Ureter (tissue), 1 donor: ENCODE measurements around the gene RHOD. TPM values are rescaled to one million over a fixed set of nuclear protein-coding genes. Genes with fewer than 3 reads are reported as not detected.

Experiments
- DNase-seq: peaks from one replicate; pipeline ENCODE4 v3.0.0-alpha.2; 2020; ENCODE audit warnings: low spot score
- total RNA-seq: library from RNA; stranded (reverse); gene quantifications from one replicate; pipeline ENCODE4 v1.2.4, GENCODE V29; 2023
- donor health status: DM: yes; HTN: yes; CAD: no.

Gene RHOD
- total RNA-seq, 1 donor from 2014 or later, result 15.2 TPM

DNA sequence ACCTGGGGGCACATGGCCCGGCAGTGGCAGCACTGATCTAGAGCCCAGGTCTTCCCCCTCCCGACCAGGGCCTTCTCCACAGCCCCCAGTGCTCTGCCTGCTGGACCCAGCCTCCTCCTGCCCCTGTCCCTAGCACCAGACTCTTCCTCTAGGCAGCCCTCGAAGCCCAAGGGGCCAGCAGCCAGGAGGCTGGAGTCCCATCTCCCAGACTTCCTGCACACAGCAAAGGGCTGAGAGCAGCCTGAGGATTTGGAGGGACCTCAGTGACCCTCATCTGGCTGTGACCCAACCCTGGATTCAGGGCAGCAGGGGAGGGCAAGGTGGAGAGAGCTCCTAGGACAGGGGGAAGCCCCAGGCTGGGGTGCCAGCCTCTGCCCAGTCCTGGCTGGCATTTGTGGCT lies 3.0 kb downstream of the RHOD start:
- no peak for DNase-seq

DNA sequence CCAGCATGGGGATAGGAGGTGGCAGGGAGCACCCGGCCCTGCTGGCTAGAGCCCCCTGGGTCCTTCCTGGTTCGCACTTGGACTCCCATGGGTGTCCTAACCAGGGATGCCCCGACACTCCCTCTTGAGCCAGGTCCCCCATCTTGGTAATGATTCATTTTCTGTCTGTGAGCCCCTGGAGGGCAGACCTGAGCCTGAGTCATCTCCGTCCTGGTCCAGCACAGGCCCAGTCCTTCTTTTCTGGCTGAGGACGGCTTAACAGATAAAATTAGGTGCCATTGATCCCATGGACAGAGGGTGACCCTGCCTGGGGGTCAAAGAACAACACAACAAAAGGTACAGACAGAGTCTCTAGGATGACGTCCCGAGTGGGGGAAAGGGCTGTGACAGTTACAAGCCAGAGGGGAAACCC lies 3.5 kb downstream of the RHOD start:
- DNase-seq, result no peak

GRCh38 chr11:67062526-67063373 lies 6.1 kb downstream of the RHOD start:
- DNase-seq, result no peak

DNA sequence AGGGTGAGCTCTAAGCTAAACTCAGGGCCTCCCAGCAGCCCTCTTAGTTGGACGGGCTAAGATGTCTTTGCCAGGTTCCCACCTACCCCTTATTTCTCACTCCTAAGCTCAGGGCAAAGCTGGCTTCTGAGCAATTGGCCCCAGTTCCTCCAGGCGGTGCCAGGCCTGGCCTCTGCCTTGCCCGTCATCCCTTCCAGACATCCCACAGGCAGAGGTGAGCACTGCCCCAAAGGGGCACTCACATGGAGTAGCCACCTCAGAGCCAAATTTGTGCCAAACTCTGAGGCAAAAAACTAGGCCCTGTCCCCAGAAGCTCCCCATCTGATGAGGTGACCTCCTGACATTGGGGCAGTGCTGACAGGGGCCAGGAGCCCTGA lies 9.7 kb downstream of the RHOD start:
- no peak for DNase-seq

DNA sequence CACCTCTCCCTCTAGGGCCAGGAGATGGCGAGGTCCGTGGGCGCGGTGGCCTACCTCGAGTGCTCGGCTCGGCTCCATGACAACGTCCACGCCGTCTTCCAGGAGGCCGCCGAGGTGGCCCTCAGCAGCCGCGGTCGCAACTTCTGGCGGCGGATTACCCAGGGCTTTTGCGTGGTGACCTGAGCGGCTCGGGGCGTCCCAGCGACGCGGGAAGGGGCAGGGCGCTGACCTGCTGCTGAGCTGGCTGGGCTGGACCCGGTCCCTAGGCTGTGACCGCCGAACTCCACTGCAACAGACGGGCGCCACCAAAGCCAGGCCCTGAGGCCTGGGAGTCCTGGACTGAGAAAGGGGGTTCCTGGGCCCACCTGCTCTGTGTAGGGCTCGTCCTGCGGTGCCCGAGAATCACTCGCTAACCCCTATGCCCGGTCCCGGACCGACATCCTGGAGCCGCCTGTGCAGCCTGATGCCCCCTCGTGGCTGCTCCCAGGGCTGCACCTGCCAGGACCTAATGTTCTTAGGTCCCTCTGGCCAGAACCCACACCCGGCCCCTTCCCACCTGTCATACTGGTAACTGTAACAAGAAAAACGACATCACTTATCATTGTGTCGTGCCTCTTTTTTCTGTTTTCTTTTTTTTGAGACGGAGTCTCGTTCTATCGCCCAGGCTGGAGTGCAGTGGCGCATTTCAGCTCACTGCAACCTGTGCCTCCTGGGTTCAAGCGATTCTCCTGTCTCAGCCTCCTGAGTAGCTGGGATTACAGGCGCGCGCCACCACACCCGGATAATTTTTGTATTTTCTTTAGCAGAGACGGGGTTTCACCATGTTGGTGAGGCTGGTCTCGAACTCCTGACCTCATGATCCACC lies 15.0 kb downstream of the RHOD start:
- DNase-seq, result no peak

GRCh38 chr11:67072295-67072694 lies 15.6 kb downstream of the RHOD start:
- no peak for DNase-seq

DNA sequence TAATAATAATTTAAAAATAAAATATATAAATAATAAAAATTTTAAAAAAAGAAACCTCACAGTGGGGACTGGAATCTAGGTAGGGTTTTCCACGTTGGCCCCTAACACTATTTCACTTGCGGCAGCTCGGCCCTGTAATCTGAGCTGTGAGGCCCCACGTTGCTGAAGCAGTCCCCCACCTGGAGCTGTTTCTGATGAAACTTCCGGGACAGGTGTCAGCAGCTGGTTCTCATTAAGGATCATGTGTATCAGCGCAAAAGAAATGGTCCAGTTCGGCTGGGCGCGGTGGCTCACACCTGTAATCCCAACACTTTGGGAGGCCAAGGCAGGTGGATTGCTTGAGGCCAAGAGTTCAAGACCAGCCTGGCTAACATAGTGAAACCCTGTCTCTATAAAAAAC lies 17.3 kb downstream of the RHOD start:
- no peak for DNase-seq

GRCh38 chr11:67076202-67076601 lies 19.6 kb downstream of the RHOD start:
- no peak for DNase-seq

DNA sequence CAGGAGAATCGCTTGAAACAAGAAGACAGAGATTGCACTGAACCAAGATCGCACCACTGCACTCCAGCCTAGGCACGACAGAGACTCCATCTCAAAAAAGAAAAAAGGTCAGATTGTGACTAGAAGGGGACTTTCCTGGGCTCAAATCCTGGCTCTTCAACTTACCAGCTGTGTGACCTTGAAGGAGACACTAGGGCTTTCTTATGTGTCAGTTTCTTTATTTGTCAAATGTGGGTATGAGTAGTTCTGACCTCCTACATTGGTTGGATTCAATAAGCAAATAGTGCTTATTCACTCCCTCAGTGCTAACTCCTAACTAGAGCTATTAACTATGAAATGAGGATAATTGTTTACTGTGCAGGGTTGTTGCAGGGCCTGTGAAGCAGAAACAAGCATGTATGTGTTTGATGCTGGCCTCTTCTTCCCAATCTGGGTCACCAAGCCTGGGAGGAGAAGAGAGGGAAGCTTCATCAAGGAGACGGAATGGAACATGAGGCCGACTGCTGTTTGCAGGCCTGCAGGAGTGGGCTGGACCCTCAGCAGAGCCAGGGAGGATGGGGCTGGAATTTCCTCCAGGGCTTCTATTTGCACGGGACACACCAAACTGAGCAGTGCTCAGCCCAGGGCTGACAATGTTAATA lies 22.5 kb downstream of the RHOD start:
- no peak for DNase-seq

- DNase-seq, result no peak
Observed at GRCh38 chr11:67082071-67082791, 25.6 kb downstream of the RHOD start.

DNA sequence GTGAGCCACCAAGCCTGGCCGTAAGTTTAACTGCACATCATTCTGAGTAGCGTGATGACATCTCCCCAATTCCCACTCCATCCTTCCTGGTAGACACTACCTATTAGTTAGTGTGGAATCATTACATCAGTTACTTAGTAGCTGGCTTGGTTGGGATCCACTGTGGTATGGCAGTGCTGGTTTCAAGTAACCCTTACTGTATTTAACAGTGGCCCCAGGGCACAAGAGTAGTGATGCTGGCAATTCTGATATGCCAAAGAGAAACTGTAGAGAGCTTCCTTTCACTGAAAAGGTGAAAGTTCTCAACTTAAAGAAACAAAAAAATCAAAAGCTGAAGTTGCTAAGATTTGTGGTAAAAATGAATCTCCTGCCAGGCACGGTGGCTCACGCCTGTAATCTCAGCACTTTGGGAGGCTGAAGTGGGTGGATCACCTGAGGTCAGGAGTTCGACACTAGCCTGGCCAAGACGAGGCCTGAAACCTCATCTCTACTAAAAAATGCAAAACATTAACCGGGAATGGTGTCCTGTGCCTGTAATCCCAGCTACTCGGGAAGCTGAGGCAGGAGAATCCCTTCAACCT lies 27.2 kb downstream of the RHOD start:
- DNase-seq, result no peak

GRCh38 chr11:67085617-67086016 lies 29.0 kb downstream of the RHOD start:
- DNase-seq, result no peak

DNA sequence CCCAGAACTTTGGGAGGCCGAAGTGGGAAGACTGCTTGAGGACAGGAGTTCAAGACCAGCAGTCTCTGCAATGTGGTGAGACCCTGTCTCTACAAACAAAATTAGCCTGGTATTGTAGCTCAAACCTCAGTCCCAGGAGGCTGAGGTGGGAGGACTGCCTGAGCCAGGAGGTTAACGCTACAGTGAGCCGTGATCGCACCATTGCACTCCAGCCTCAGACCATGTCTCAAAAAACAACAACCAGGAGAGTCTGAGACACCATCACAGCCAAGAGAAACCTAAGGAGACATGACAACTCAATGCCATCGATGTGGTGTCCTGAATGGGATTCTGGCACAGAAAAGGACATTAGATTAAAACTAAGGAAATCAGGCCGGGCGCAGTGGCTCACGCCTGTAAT lies 34.1 kb downstream of the RHOD start:
- no peak for DNase-seq

- DNase-seq, result no peak
Observed at GRCh38 chr11:67095214-67095507, 38.5 kb downstream of the RHOD start.

DNA sequence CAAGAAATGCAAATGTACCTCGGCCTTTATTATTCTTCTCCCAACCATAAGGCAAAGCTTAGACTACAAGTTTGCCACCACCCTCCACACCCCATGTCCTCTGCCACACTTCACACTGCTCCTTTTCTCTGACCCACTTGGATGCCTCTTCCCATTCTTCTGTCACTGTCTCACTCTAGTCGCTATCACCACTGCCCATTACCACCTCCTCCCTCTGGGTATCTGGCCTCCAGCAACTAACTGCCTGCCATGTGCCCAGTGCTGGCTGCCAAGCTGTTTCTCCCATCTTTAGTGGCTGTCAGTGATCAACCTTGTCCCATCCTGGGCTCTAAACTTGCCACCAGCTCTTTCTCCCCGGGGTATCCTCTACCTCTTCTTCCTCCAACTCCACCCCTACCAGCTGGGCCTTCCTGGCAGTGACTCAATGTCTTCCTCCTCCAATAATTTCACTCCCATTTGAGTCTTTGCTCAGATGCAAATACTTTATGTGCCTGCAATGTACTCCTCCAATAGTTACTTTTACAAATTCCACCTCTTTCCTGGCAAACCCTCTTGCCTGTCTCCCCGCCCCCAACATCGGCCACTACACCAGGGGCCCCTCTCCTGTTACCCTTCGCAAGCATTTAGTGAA lies 42.3 kb downstream of the RHOD start:
- DNase-seq, result no peak

DNA sequence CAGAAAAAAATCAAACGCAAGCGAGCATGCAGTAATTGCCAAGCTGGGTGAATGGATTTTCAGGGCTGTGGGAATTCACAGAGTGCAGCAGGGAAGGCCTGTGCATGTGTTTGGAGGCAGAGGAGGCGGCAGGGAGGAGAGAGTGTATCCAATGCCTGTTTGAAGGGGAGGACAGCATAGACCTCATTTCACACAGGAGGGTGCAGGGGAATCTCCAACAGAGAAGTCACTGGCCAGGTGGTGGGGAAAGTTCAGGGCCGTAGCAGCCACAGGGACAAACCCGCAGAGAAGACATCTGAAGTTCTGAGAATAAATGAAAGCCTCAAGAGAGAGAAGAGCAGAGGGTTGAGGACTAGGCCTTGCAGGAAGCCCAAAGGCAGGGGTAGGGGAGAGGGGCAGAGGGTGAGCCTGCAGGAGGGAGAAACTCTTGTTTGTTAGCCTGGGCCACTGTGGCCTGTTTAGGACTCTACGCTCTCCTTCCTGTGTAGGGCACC lies 43.2 kb downstream of the RHOD start:
- no peak for DNase-seq

DNA sequence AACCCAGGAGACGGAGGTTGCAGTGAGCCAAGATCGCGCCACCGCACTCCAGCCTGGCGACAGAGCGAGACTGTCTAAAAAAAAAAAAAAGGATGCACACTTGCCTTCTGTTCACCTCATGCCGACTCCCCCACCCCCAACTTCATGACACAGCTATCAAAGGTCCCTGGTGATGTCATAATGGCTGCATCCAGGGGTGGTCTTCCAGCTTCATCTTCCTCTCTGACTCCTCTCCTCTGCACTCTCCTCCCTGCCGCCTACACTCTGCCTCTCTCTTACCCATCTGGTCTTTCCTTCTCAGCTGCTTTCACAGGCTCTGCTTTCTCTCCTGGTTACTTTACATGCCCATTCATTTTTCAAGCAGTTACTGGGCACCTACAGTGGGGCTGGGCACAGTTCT lies 46.0 kb downstream of the RHOD start:
- DNase-seq, result no peak

DNA sequence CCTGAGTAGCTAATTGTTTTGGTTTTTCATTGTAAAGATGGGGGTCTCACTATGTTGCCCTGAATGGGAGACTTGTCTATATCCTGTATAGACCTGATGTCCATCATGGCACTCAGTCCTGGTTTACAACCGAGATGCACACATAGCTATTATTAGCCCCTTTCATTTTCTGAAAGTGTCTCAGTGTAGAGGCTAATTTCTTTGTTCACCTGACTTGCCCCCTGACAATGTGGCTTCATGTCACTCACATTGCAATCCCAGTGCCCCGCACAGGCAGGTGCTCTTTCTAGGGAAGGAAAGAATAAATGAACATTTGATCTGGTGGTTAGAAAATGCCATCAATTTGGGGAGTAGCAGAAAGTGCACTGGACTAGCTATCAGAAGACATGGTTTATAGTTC lies 49.3 kb downstream of the RHOD start:
- DNase-seq, result no peak

GRCh38 chr11:67111261-67111660 lies 54.6 kb downstream of the RHOD start:
- no peak for DNase-seq

DNA sequence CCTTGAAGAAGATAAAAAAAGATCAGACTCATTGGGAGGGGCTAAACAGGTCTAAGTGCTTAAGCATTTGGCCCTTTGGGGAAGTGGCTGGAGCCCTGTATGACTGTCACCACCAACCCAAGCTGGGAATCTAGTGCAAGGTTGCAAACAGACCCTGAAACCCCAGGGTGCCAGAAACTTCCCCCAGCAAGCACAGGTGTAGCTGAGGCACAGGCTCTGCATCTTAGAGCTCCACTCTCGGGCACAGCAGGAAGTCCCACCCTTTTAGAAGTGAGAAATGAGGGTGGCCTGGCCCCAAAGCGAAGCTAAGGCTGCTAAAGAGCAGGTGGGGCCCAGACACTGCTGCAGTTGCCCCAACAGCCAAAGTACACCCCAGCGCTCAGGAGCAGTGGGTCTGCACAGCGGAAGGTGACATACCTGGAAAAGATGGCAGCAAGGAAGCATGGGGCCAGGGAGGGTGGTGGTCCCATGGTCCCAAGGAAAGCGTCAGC lies 56.6 kb downstream of the RHOD start:
- DNase-seq, result no peak
